ENCODE measurements around the gene CHMP6. TPM values are rescaled to one million over a fixed set of nuclear protein-coding genes. Genes with fewer than 3 reads are reported as not detected.
A peak's percentile ranks its signal among the peaks of the same experiment; 100 is the strongest.

The CHMP6 gene
- total and polyA plus RNA-seq, 8 donors = 5.4 to 117 (median 24.5) TPM

DNA sequence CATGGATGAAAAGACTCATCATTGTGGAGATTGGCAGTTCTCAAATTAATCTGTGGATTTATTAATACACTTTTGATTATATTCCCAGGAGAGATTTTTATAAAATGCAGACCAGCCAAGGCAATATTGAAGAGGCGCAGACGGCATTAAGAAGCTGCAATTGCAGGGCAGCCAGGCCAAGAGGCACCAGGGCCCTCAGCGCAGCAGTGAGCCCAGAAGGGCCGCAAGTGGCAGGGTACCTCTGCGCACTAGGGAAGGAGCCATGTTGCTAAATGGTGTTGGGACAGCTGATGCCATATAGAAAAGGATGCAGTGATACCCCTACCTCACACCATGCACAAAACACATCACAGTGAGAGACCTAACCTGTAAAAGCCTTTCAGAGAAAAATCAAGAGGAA is 36.6 kb upstream of the CHMP6 start:
- H3K27me3 ChIP-seq = no peaks in the 10 kb centered on the region
- 78 to 99% (median 96%) methylated on average over 5 of the region's 5 CpGs for WGBS, 5 donors
- no peak for DNase-seq
- no peak for TF ChIP-seq POLR2AphosphoS5 (IDR thresholded peaks at IDR 0.05)
- TF ChIP-seq, protein P1, sequence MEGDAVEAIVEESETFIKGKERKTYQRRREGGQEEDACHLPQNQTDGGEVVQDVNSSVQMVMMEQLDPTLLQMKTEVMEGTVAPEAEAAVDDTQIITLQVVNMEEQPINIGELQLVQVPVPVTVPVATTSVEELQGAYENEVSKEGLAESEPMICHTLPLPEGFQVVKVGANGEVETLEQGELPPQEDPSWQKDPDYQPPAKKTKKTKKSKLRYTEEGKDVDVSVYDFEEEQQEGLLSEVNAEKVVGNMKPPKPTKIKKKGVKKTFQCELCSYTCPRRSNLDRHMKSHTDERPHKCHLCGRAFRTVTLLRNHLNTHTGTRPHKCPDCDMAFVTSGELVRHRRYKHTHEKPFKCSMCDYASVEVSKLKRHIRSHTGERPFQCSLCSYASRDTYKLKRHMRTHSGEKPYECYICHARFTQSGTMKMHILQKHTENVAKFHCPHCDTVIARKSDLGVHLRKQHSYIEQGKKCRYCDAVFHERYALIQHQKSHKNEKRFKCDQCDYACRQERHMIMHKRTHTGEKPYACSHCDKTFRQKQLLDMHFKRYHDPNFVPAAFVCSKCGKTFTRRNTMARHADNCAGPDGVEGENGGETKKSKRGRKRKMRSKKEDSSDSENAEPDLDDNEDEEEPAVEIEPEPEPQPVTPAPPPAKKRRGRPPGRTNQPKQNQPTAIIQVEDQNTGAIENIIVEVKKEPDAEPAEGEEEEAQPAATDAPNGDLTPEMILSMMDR (IDR thresholded peaks at IDR 0.05) = no peak
- no peak for TF ChIP-seq EP300 (IDR thresholded peaks at IDR 0.05)
- TF ChIP-seq POLR2A (IDR thresholded peaks at IDR 0.05) = no peak
- no peak overlapping the region for H3K4me3 ChIP-seq
- intact Hi-C loops (cut with DNase I; ENCODE audit: low total_unique reads) = no loop called here
- peaks cover 8 to 15% (median 13%) of the 10 kb centered on the region in 4 donors for H3K4me1 ChIP-seq
- H3K36me3 ChIP-seq = peaks cover 14 to 44% (median 40%) of the 10 kb centered on the region in 4 donors
- no peaks in the 10 kb centered on the region for H3K9me3 ChIP-seq
- no peak overlapping the region for H3K27ac ChIP-seq

DNA sequence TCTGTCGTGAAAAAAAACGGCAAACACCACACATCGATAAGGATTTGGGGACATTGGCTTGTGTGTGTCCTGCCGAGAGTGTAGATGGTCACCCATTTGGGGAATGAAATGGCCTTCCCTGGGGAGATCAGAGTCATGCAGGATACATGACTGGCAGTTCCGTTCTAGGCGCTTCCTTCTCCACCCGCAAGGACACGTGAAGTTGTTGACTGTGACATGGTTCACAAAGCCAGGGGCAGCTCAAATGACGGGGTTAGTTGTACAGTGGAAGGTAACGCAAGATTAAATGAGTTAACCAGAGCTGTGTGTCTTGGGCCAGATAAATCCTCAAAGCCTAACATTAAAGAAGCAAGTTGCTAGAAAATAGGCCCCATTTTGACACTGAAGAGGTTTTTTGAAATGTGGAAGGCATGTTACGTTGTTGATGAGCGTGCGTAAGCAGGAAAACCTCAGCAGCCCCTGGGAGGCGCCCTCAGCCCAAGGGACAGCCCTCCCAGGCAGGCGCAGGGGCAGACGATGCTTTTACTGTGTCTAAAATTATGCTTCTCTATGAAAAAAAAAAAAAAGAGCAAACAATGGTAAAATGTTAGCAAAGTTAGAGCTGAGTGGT is 35.9 kb upstream of the CHMP6 start:
- no peak for DNase-seq
- Histone ChIP-seq H3K4me1 (peaks cover 9 to 22% (median 17%) of the 10 kb centered on the region in 4 donors), H3K9me3 (no peaks in the 10 kb centered on the region), H3K27ac (no peak overlapping the region), H3K36me3 (peaks cover 7 to 41% (median 36%) of the 10 kb centered on the region in 4 donors), H3K27me3 (no peaks in the 10 kb centered on the region), H3K4me3 (no peak overlapping the region)
- 91 to 95% (median 92%) methylated on average over 16 of the region's 16 CpGs for WGBS, 5 donors
- no peak for TF ChIP-seq POLR2A (IDR thresholded peaks at IDR 0.05)
- TF ChIP-seq, protein P1 (IDR thresholded peaks at IDR 0.05) = no peak
- TF ChIP-seq POLR2AphosphoS5 (IDR thresholded peaks at IDR 0.05) = no peak
- no peak for TF ChIP-seq EP300 (IDR thresholded peaks at IDR 0.05)
- intact Hi-C loops (cut with DNase I; ENCODE audit: low total_unique reads) = no loop called here

DNA sequence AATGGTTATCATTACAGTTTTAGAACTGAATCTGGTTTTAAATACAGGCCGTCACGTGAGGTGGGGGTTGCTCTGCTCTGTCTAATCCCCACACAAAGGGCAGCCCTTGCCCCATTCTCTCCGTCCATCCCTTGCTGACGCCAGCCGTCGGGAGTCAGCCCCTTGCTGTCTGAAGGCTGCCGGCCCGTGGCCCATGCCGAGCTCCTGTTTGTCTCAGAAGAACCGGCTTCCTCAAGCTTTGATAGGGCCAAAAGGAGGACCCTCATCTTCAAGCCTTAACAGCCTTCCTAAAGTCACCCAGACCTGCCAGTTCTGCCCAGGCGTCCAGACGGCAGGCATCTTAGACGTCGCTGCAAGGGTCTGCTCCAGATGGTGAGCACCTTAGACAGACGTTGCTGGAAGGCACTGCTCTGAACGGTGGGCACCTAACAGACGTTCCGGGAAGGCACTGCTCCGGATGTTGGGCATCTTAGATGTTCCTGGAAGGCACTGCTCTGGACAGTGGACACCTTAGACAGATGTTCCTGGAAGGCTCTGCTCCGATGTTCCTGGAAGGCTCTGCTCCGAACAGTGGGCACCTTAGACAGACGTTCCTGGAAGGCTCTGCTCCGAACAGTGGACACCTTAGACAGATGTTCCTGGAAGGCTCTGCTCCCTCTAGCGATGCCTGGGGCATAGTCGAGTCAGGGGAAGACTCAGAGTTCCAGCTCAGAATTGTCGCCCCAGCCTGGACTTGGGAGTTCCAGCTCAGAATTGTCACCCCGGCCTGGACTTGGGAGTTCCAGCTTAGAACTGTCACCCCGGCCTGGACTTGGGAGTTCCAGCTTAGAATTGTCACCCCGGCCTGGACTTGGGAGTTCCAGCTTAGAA is 35.1 kb upstream of the CHMP6 start:
- no peaks in the 10 kb centered on the region for H3K27me3 ChIP-seq
- TF ChIP-seq POLR2AphosphoS5 (IDR thresholded peaks at IDR 0.05) (no peak), POLR2A (IDR thresholded peaks at IDR 0.05) (no peak), EP300 (IDR thresholded peaks at IDR 0.05) (no peak)
- TF ChIP-seq, protein P1 (IDR thresholded peaks at IDR 0.05) = no peak
- H3K27ac ChIP-seq = peak overlapping the region in 1 of 5 donors; percentile 11
- H3K4me1 ChIP-seq = peaks cover 9 to 30% (median 20%) of the 10 kb centered on the region in 4 donors
- intact Hi-C loops (cut with DNase I; ENCODE audit: low total_unique reads) = no loop called here
- no peak overlapping the region for H3K4me3 ChIP-seq
- H3K9me3 ChIP-seq = no peaks in the 10 kb centered on the region
- 77 to 92% (median 89%) methylated on average over 13 to 28 of the region's 29 CpGs for WGBS, 5 donors
- DNase-seq = no peak
- peaks cover 3 to 41% (median 35%) of the 10 kb centered on the region in 4 donors for H3K36me3 ChIP-seq

DNA sequence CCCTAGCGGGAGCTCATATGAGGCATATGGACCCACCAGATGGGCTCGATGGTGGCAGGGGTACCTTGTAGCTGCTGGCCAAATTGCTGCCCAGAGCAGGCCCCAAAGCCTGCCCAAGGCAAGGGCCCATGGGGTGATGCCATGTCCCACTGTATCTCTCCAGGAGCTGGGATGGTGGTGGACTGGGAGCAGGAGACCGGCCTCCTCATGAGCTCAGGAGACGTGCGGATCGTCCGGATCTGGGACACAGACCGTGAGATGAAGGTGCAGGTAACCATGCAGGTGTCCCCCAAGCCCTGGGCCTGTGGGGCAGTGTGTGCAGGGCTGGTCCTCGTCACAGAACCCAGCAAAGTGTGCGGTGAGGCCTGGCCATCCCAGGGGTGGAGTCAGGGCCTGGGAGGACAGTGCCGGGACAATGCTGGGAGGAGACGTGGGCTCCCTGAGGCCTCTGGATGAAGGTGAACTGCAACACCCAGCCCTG is 34.1 kb upstream of the CHMP6 start:
- H3K4me3 ChIP-seq = no peak overlapping the region
- intact Hi-C loops (cut with DNase I; ENCODE audit: low total_unique reads) = no loop called here
- peaks cover 9 to 37% (median 23%) of the 10 kb centered on the region in 4 donors for H3K4me1 ChIP-seq
- TF ChIP-seq POLR2AphosphoS5 (IDR thresholded peaks at IDR 0.05) (no peak), POLR2A (IDR thresholded peaks at IDR 0.05) (no peak), EP300 (IDR thresholded peaks at IDR 0.05) (no peak)
- TF ChIP-seq, protein P1 (IDR thresholded peaks at IDR 0.05) = no peak
- H3K36me3 ChIP-seq = peaks cover 0 to 39% (median 32%) of the 10 kb centered on the region in 4 donors
- no peaks in the 10 kb centered on the region for H3K9me3 ChIP-seq
- H3K27ac ChIP-seq = peak overlapping the region in 1 of 5 donors; percentile 88
- 93 to 97% (median 95%) methylated on average over 11 to 12 of the region's 12 CpGs for WGBS, 5 donors
- DNase-seq = no peak
- H3K27me3 ChIP-seq = no peaks in the 10 kb centered on the region
